ENCODE data around the gene SERPINI2.

DNA sequence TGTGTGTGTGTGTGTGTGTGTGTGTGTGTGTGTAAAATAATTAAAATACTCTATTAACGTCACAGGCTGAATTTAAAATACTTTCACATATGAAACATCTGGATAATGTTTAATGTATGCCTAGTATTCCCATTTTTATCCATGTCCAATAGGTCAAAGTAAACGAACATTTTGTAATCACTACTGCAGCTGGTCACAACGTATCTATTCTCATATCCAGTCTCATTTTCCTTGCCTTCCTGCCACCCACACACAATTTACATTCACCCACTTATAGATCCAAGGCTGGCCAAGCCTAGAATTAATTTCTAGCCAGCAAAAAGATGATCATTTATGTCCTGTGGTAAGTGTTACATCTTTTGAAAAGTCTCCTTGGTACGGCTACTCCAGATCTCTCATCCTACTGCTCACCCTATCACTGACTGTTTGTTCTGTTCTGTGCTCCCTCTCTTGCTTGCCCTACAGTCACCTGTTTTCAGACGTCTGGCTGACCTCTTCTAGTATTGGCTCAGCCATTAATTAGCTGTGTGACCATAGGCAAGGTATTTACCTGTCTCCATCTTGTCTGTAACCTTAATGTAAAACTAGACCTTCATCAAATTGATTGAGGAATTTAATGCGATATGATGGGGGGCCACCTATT lies 17.6 kb downstream of the SERPINI2 start:
- TF ChIP-seq POLR2AphosphoS5 (IDR thresholded peaks at IDR 0.05; ENCODE audit: low read depth), result no peak
- TF ChIP-seq, protein P1, sequence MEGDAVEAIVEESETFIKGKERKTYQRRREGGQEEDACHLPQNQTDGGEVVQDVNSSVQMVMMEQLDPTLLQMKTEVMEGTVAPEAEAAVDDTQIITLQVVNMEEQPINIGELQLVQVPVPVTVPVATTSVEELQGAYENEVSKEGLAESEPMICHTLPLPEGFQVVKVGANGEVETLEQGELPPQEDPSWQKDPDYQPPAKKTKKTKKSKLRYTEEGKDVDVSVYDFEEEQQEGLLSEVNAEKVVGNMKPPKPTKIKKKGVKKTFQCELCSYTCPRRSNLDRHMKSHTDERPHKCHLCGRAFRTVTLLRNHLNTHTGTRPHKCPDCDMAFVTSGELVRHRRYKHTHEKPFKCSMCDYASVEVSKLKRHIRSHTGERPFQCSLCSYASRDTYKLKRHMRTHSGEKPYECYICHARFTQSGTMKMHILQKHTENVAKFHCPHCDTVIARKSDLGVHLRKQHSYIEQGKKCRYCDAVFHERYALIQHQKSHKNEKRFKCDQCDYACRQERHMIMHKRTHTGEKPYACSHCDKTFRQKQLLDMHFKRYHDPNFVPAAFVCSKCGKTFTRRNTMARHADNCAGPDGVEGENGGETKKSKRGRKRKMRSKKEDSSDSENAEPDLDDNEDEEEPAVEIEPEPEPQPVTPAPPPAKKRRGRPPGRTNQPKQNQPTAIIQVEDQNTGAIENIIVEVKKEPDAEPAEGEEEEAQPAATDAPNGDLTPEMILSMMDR (IDR thresholded peaks at IDR 0.05; ENCODE audit: insufficient read depth, low read length), result no peak
- no peak for TF ChIP-seq SPI1 (IDR thresholded peaks at IDR 0.05; ENCODE audit: borderline replicate concordance, low read depth)
- no peak for TF ChIP-seq GABPA (IDR thresholded peaks at IDR 0.05; ENCODE audit: low read depth)

Measured in HL-60 (cell line).